Middle frontal gyrus (tissue), 1 donor: ENCODE data around the gene PCSK5.

Source experiments
- DNase-seq: peaks from one replicate; pipeline ENCODE4 v3.0.0-alpha.2; 2015; ENCODE audit warnings: low spot score; ENCODE audit errors: extremely low spot score

PCSK5 gene

GRCh38 chr9:76231001-76231400, 340.5 kb downstream of the PCSK5 start:
- DNase-seq: no peak

DNA sequence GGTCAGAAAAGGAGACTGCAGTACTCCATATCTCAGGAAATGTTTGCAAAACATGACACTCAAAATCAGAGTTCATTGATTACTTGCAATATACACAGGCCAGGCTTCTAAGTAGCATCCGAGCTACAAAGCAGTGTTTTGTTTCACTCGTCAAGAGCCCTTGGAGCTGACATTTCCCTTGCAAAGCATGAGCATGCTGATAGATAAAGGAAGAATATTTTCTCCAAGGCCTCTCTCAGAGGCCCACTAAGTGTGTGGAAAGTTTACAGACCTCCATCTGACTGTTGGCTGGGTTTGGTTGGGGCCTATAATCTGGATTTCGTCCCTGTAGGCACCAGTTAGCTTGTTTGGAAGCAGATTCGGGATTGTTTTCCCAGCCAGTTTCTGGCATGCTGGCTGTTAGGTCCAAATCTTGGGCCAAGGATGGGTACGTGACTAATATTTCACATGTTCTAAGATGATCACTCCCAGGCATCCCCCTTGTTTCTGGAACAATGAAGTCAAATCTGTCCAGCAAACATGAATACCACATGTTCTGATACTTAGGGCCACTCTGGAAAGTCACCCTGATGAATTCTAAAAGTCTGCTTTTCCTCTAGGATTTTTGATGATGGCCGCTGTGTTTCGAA, 342.5 kb downstream of the PCSK5 start:
- DNase-seq: no peak

DNA sequence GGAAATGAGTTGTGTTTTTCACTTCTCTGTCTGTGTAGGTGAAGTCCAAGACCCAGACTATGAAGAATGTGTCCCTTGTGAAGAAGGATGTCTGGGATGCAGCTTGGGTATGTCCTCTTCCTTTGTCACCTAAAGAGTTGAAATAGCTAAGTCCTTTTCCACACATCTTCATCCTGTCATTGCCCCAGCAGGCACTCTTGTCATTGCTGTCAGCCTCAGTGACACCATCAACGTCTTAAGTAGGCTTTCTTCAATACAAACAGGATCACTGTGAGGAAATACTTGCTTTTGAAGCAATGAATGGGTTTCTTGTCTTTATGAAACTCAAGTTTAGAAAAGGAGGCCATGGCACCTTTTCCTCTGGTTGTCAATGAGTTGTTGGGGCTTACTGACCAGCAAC, 350.1 kb downstream of the PCSK5 start:
- DNase-seq: no peak

DNA sequence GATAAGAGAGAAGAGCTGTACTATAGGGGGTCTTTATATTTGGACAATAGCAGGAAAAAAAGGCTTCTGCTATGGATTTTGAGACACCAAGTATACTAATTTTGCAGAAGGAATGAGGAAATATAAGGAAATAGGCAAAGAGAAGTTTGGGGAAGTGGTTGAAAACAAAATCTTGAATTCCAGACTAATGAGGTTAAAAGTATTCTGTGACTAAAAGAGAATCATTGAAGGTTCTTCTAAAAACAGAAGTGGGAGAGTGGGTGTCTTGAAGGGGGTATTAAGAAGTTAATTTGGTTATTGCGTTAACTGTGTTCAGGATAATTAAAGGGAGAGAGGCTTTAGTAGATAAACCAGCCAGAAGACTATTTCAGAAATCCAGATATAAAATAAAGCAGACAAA, 355.0 kb downstream of the PCSK5 start:
- DNase-seq: no peak

- no peak for DNase-seq
Observed at GRCh38 chr9:76246680-76247079, 356.2 kb downstream of the PCSK5 start.

DNA sequence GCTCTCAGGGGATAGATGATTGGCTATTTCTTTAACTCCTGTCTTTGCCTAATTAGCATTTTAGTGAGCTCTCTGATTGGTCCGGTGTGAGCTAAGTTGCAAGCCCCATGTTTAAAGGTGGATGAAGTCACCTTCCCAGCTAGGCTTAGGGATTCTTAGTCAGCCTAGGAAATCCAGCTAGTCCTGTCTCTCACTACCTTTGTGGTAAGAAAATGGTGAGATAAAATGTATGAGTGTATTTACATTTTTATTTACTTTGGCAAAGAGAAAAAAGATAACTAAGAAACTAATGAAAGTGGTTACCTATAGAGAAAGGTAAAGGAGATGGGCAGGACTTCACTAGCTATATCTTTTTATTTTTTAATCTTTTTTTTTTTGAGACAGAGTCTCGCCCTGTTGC, 357.0 kb downstream of the PCSK5 start:
- DNase-seq: no peak

DNA sequence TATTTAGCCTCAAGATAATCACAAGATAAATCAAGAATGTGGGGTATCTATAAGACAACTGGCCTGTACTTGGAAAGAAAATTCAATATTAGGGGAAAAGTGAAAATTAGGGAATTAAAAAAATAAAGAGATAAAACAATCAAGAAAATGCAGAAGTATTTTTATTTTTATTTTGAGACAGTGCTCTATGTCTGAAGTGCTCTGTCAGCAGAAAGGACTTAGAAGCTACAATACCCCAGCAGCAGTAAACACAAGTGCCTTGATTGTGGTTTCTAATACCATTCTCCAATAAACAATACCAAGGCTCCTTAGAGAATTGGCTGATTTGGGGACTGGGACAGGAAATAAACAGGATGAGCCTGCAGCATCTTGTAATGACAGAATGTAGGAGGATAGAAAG, 358.8 kb downstream of the PCSK5 start:
- no peak for DNase-seq

DNA sequence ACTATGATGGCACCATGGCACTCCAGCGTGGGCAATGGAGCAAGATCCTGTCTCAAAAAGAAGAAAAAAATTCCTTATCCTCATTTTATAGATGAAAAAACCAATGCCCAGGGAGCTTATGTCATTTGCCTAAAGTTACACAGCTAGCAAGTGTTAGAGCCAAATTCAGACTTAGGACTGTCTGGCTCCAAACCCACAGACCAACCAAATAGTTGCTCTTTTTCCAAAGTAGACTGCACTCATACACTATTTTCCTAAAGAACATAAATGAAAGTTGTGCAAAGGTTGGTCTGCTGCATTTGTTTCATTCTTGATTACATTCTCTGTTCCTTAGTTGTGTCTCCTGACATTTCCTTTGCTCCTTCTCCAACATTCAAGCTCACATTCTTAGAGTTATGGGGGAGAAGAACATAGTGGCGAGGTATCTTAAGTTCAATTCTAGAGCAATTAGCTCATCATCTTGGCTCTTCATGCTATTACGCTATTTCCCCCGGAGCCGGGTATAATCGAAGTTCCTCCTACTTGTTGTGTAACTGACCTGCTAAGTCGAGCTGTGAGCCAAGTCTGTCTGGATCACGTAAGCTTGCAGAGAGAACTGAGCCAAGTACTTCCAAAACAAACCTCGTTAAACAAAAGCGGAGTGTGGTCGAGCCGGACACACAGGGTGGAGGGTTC, 365.4 kb downstream of the PCSK5 start:
- DNase-seq: no peak

GRCh38 chr9:76257311-76257710, 366.8 kb downstream of the PCSK5 start:
- DNase-seq: no peak

DNA sequence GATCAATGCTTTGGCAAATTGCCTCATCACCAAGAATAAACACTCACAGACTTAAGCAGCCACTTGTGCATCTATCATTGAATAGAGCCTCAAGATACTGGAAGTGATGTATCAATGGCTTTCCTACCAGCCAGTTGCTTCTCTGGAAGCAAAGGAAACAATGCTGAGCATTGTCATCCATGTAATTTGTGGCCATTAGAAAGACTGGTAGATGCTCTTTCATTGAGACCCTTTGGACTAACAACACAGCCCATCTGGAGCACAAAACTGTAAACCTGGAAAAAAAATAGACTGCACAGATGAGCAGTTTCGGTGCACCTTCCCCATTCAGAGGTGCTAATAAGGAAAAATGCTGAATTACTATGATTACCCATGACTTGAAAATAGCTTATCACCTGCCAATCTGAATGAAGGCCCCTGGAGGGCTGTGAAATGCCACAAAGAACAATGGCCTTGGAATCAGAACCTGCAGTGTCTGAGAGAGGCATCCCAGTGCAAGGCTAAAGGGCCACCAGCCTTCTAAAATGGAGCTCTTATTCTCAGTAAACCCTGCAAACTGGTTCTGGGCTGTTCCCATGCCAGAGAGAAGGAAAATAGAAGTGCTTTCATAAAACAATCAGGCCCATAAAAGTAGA, 376.3 kb downstream of the PCSK5 start:
- DNase-seq: no peak

DNA sequence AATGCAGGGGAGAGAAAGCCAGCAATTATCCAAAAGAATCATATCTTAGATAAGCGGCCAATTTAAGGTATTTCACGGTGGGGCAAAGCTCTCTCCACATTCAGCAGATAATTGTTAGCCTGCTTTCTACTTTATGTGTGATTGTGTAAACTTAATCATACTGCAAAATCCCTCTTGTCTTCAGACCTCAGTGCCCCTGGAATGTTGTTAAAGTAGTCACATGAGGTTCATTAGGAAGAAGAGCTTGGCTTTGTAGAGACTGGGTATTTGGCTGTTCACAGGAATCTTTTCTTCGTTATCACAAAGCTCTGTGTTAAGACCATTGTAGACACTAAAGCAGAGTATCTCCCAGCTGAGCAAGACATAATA, 376.8 kb downstream of the PCSK5 start:
- no peak for DNase-seq

- no peak for DNase-seq
Observed at GRCh38 chr9:76269789-76270188, 379.3 kb downstream of the PCSK5 start.

DNA sequence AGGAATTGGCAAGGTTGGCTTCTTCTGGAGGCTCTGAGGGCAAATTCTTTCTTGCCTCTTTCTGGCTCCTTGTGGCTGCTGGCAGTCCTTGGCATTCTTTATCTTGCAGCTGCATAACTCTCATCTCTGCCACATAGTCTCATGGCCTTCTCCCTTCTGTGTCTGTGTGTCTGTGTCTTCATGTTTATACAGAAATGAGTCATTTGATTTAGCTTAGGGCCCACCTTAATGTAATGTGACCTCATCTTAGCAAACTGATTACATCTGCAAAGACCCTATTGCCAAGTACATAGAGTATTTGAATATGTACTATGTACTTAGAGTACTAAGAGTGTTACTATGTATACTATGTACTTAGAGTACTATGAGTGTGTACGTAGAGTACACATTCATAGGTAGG, 381.3 kb downstream of the PCSK5 start:
- DNase-seq: no peak

DNA sequence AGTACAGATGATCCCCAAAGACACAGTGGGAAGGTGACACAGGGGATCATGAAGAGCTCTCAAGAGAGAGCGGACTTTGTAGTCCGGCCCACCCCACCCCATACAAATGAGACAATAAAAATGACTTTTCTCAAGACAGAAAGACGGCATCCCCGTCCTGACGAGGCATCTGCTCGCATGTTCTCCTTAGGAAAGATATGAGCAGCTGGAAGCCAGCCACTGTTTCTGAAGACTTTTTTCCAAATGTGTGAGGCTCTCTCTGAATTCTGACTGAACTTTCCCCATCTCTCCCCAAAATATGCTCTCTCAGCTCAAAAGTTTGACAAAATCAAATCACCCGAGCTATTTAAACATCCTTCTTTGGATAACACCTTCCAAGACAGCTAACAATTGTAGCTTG, 398.6 kb downstream of the PCSK5 start:
- no peak for DNase-seq

DNA sequence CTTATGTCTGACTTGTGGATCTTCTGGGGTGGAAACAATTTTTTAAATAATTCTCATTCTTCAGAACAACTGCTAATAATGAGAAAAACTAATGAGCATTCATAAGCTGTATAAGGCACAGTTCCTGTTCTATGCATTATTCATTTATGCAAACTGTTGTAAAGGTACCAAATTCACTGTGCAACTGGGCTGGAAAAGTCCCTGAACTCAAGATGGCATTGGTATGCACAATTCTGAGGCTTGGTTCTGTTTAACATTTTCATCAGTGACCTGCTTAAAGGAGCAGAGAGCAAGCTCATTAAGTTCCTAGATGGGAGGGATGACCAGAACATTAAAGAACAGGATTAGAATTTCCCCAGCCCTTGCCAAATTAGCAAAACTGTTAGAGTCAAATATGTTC, 399.2 kb downstream of the PCSK5 start:
- DNase-seq: no peak

DNA sequence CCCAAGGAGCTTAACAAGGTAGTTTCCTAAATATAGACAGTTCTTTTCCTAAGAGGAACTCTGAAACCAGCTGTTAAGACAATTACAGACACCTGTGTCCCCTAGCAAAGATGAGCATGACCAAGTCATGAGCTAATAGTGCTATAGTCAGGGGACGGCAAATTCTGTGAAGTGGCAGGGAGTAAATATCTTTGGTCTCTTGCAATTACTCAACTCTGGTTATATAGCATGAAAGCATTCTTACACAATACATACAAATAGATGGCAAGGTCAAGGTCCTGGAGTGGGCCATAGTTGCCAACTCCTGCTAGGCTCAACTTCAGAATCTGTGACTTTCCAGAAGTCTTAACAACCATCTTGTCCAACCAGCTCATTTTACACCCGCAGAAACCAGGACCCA, 400.1 kb downstream of the PCSK5 start:
- DNase-seq: no peak

DNA sequence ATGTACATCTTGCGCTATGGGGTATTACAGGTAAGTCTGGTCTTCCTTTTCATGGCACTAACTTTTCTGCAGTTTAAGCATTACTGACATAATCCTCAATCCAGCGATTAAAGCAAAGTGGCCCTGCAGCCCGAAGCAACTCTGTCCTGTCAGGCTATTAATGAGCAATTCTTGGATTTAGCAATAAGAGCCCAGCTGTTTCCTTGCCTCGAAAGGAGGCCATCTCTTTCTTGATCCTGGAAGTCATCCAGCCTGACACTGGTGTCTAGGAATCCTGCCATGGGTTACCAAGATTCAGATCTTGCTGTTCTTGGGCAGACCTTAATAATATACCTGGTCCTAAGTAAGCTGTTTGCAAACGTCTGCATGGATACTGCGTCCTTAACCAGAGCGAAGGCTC, 401.8 kb downstream of the PCSK5 start:
- no peak for DNase-seq

GRCh38 chr9:76292658-76293057, 402.2 kb downstream of the PCSK5 start:
- DNase-seq: no peak

DNA sequence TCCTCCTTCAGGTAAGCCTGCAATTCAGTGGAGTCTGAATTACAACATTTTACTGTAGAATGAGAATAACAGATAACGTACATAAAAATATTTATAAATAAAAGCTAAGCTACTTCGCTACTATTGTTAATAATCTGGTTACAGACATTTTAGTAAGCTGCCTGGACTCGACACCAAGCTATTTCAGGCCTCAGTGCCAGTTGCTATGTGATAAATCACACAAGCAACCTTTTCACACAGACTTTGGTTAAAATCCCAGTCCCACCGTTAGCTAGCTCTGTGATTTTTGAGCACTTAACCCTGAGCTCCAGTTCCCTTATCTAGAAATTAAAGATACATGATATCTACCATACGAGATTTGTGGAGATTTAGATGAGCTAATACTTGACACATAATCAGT, 403.8 kb downstream of the PCSK5 start:
- DNase-seq: no peak

GRCh38 chr9:76296561-76297310, 406.3 kb downstream of the PCSK5 start:
- DNase-seq: no peak

DNA sequence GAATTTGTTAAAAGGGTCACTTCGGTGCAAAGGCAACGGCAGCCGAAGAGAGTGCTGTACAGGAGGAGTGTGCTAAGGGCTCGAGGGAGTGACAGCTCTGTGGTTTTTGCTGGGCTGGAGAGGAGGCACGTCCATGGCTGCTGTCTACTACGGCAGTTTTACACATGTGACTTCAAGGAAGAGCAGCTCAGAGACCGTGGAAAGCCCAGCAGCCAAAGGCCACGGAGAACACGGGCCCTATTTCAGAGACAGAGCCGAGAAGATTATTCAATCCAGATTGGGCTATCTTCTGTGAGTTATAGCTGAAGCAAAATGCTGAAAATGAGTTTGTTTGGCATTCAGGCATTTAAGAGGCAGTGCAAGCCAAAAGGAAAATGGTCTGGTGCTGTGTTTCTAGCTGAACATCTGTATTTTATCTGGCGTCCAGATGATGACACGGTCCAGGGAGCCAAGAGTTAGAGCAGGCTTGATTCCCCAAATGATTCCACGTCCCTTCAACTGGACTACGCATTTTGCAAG, 407.3 kb downstream of the PCSK5 start:
- no peak for DNase-seq

- no peak for DNase-seq
Observed at GRCh38 chr9:76298521-76299144, 408.2 kb downstream of the PCSK5 start.
